Fibroblast of skin of scalp (primary cell): Measurements from ENCODE around the gene COG7.
"Not testable (repeated sequence)": the region's sequence is repeated elsewhere in the genome, so short reads cannot be mapped to it uniquely, and the experiment has no call there.

Experiments
- DNase-seq: peaks from one replicate; pipeline ENCODE4 v3.0.0-alpha.2; 2013

The COG7 gene

DNA sequence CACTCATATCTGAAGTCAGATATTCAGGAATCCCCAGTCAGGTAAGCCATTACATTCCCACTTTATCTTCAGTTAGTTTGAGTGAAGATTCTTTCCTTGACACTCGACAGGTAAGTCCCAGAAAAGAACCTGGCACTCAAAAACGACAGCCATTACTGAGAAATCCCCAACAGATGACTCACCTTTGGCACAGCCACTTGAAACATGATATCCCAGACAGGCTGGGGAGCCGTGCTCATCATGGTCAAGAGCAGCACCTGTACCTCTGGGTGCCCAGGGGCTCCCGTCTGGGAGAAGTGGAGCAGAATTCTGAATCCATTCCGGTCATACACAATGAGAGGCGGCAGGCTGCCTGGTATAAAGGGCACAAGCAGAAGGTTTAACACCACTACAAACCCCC, 16.8 kb upstream of the COG7 start:
- peak; percentile 22 for DNase-seq

DNA sequence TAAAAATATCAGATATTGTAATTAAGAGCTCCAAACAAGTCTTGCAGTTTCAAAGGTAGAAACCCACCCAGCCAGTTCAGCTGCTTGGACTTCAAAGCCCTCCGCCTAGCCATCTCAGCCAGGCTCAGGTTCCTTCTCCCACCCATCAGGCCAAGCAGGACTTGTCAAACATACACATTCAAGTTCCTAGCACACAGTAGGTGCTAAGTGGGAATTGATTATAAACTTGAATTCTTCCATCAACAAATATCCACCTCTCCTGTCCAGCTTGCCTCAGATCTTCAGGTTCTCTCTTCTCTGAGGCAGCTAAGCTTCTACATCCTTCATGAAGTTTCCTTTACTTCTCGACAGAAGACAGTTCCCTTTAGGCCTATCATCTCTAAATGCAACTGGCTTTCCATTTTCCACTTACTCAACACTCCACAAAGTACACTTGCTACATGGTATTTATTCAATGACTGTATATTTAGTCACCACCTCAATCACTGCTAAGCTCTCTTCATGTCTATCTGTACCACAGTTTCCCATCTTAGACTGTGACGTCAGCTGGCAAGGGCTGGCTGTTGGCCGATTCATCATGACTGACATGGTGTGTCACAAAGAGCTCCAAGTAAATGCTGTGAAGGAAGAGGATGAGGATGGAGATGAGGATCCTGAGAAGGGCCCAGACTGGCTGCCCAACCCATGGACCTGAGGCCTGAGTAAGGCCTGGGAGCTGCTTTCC, 13.3 kb upstream of the COG7 start:
- peak; percentile 64 for DNase-seq

DNA sequence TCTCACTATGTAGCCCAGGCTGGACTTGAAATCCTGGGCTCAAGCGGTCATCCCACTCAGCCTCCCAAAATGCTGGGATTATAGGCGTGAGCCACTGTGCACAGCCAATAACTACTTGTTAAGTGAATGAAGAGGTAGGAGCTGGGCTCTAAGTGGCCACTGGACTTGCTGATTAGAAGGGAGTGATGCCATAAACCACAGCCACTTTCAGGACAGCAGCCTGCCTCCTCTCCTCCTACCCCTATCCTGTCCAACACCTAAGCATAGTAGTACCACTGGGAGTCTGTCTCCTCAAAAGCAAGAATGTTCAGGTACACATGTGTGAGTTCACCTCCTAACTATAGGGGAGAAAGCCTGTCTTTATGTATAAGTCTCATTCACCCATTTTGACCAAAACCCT, 12.2 kb upstream of the COG7 start:
- no peak for DNase-seq

GRCh38 chr16:23464196-23464595, 11.2 kb upstream of the COG7 start:
- DNase-seq, result no peak

GRCh38 chr16:23462994-23463393, 10.0 kb upstream of the COG7 start:
- peak; percentile 70 for DNase-seq

GRCh38 chr16:23453338-23454052, 506 bp upstream of the COG7 start:
- no peak for DNase-seq

- no peak for DNase-seq
These were observed 793 bp downstream of the COG7 start for GRCh38 chr16:23452221-23452571.

GRCh38 chr16:23448392-23448791, 4.6 kb downstream of the COG7 start:
- DNase-seq, result no peak

GRCh38 chr16:23437542-23437941, 15.4 kb downstream of the COG7 start:
- DNase-seq, result not testable (repeated sequence)

DNA sequence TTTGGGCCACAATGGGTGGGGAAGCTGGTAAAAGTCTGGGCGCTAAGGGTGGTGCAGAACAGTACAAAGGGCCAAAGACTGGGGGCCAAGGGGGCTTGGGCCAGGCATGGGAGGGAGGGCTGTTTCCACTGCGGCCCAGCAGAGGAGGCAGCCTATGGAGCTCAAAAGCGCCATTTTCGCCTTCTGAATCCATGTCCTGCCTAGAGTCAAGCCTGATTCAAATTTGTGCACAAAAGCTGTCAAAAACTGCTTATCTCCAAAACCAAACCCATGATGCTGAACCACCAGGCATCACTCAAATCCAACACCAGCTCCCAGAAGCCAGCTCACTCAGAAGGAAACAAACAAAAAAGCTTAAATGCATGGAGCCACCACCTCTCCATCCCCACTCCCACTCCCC, 16.0 kb downstream of the COG7 start:
- DNase-seq, result no peak

DNA sequence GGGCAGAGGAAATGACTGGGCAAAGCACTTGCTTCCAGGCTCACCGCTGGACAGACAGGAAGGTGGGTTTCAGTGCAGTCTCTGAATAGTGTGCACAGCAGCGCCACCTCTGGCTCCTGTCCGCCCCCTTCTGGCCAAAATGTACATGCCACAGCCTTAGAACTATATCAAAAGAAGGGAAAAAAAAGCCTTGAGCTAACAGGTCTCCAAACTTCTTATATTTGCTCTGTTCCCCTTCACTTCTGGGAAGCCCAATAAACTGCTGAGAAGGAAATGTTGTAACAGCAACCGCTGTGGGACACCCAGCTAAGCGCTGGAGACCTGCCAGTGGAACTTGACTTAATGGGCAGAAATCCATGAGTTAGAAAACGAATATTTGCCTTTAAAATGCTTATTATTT, 17.5 kb downstream of the COG7 start:
- peak; percentile 48 for DNase-seq

DNA sequence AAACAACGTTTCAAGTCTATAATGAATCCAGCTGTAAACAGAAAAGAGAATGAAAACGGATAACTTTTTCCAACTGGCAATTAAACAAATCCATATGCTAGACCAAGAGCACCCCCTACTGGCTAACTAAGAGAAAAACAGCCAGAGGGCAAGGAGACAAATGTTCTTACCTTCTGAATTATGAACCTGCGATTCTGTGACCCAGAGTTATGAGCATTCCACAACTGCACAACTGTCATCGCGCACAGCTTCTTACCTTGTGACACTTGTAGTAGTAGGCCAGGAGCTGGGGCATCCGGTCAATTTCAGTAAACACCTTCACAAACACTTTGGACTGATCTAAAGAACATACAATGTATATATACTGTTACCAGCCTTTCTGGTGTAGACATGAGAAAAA, 18.6 kb downstream of the COG7 start:
- DNase-seq, result peak; percentile 64

- no peak for DNase-seq
These were observed 19.6 kb downstream of the COG7 start for GRCh38 chr16:23433261-23433920.

DNA sequence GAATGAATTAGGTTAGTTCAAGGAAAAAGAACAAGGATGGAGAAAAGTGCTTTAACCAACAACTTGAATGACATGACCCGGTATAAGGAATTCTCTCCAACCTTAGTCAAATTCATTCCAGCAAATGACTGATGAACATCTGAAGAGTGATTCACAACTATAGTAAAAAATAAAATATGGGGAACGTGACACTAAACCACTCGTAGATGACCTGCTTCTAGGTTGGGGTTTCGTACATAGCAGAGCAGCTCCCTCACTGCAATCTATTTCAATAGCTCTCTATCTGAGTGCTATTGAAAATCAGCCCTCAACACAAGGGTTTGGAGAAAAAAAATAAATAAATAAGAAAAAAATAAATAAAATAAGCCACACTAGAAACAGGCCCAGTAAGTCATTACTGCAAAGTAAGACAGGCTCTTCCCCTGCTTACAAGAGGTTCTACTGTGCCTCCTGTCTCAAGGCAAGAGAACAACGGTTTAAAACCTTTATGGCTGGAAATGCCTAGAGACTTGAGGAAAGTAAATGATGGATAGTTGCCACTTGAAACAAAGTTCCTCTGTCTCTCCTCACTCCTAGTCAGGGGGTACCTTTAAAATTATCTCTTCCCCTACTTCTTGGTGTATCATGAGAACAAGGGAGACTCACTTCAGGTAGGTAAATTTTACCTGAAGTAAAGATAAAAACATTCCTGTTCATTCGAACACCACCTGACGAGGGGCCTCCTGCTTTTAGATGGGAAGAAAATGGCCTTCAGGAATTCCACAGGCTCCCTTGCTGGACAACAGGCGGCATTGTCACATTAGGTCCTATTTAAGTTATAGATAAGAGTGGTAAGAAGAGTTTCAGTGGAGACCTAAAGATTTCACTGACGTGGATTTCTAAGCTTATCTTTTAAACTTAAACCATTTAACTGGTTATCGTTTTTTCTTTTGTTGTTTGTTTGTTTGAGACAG, 20.5 kb downstream of the COG7 start:
- no peak for DNase-seq

DNA sequence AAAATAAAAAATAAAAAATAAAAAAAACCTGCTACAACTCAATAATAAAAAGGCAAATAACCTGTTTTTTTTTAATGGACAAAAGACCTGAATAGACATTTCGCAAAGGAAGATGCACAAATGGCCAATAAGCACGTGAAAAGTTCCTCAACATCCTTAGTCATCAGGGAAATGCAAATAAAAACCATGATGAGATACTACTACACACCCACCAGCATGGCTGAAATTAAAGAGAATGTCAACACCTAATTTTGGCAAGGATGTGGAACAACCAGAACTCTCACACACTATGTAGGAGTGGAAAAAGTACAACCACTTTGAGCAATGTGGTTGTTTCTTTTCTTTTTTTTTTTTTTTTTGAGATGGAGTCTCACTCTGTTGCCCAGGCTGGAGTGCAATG, 24.6 kb downstream of the COG7 start:
- DNase-seq, result no peak

DNA sequence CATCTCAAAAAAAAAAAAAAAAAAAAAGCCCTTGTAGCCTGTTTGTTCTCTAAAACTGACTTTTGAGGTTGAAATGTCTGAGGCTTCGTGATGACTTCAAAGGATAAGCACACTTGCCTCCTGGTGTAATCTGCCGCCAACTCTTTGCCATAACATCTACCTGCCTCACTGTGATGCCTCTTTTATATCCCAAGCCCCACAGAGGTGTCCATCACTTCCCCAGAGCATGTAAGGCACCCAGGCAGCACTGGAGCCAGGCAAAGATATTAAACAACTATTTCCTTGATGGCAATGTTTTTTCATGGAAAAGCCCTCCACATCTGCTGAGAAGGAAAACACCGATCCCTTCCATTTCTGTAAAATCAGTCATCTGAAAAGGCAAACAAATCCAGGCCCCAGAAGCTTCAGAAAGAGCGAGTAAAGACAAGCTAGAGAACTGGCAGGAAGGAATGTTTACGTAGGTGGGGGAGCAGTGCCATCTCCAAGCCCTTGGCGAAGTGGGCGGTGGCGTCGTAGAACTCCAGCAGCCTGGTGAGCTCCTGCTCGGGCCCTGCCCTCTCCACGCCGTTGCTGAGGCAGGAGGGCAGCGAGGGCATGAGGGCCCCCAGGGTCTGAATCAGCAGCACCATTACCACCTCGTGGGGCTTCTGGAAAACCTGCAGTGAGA, 28.6 kb downstream of the COG7 start:
- peak; percentile 6 for DNase-seq

- DNase-seq, result peak; percentile 91
These were observed 29.4 kb downstream of the COG7 start for GRCh38 chr16:23423496-23424049.

GRCh38 chr16:23420011-23420410, 33.0 kb downstream of the COG7 start:
- peak; percentile 82 for DNase-seq

DNA sequence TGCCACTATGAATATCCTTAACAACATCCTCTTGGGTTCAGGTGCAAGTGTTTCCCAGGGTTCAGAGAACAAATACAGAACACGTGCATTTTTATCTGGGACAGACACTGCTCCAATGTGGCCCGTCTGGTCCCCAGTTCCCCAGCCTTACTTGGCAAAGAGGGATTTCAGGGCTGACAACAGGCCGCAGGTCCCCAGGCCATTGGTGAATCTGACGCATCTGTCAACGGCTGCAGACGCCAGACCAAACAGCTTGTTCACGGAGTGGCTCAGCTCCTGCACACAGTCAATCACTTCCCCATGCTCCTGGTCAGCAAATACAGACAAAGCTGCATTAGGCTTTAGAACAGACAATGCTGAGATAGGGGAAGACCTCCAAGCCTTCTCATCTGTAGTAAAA, 36.2 kb downstream of the COG7 start:
- DNase-seq, result no peak

- DNase-seq, result no peak
These were observed 38.3 kb downstream of the COG7 start for GRCh38 chr16:23414731-23415130.

- DNase-seq, result peak; percentile 55
These were observed 42.8 kb downstream of the COG7 start for GRCh38 chr16:23410176-23410575.

DNA sequence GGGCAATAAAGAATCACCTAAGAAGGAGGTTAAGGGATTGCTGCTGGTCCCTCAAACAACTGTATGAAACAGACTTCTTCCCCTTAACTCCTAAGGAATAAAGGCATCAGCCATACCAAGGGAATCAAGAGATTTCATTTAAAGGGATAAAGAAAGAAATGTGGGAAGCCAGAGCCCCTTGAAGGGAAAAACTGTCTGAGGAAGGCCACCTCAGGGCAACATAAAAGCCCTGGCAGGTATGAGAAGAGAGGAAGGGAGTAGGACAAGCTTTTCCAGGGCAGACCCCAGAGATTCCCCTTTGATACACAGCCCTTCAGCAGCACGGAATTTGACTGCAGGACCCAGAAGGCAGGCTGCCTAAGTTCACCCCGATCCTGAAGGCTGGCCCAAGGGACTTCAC, 43.5 kb downstream of the COG7 start:
- DNase-seq, result no peak
